Vagina (tissue), 2 donors: ENCODE results near the gene BSCL2. TPM values are rescaled to one million over a fixed set of nuclear protein-coding genes. Genes with fewer than 3 reads are reported as not detected.
"Not testable (repeated sequence)": the region's sequence is repeated elsewhere in the genome, so short reads cannot be mapped to it uniquely, and the experiment has no call there.

Source experiments
- DNase-seq, 2 donors: peaks; one replicate each; pipeline ENCODE4 v3.0.0-alpha.2; 2017; ENCODE audit errors: extremely low spot score in 2 of 2
- H3K27ac ChIP-seq: fragments of 200-600 bp; sonication (generic); one replicate; pipeline ENCODE4 v1.5.1; 2019
- H3K27me3 ChIP-seq: fragments of 200-600 bp; sonication (generic); one replicate; pipeline ENCODE4 v1.5.1; 2019
- H3K36me3 ChIP-seq, 2 donors: fragments of 200-600 bp; sonication (generic); one replicate each; pipeline ENCODE4 v1.5.1; 2017 to 2019
- H3K4me1 ChIP-seq: fragments of 200-600 bp; sonication (generic); one replicate; pipeline ENCODE4 v1.5.1; 2019
- H3K4me3 ChIP-seq, 2 donors: fragments of 200-600 bp; sonication (generic); 1 replicate in 1 of 2; 2 replicates in 1 of 2; pipeline ENCODE4 v1.5.1; 2016 to 2019
- H3K9me3 ChIP-seq: fragments of 200-600 bp; sonication (generic); one replicate; pipeline ENCODE4 v1.5.1; 2019
- CTCF ChIP-seq, 3 experiments: fragments of 450-650 bp in 2 of 3; fragments of 200-600 bp in 1 of 3; sonication (generic) in 1 of 3; IDR thresholded peaks; one replicate each; pipeline ENCODE4 v1.5.1; 2017 to 2019; ENCODE audit warnings: antibody characterized with exemption in 3 of 3, mild to moderate bottlenecking in 2 of 3, moderate library complexity in 2 of 3
- POLR2A ChIP-seq, 2 donors: fragments of 450-650 bp; IDR thresholded peaks; one replicate each; pipeline ENCODE4 v1.6.1; 2017; ENCODE audit warnings: antibody characterized with exemption in 2 of 2, mild to moderate bottlenecking in 2 of 2, moderate library complexity in 2 of 2
- POLR2AphosphoS5 ChIP-seq, 2 donors: sonication (generic); formaldehyde crosslinking; IDR thresholded peaks; one replicate each; pipeline ENCODE4 v1.9.0; 2017; ENCODE audit warnings: antibody characterized with exemption in 2 of 2, mild to moderate bottlenecking in 2 of 2, low read depth in 1 of 2; ENCODE audit not compliant: insufficient read depth in 1 of 2
- intact Hi-C: fragments of 100-400 bp; cut with DNase I; formaldehyde crosslinking; loops from one replicate; pipeline ENCODE4 v1.15.1; 2023
- total RNA-seq: library from RNA; depleted of rRNA; stranded (reverse); fragments of >200 nt; gene quantifications from one replicate; pipeline ENCODE4 v1.2.3, GENCODE V29; 2016

Gene BSCL2
- total RNA-seq, 1 donor from 2014 or later = 74.9 TPM

- Histone ChIP-seq H3K9me3 (no peaks in the 10 kb centered on the region), H3K27me3 (no peaks in the 10 kb centered on the region), H3K4me3 (peak within 1 kb of the TSS; percentile 95 to 98), H3K36me3 (peaks cover 0 to 27% of the 10 kb centered on the region in 2 donors), H3K4me1 (peaks cover 38% of the 10 kb centered on the region), H3K27ac (peak within 1 kb of the TSS; percentile 86)
- intact Hi-C loops = no loop called here
- TF ChIP-seq CTCF (IDR thresholded peaks at IDR 0.05) = no peak
- TF ChIP-seq POLR2AphosphoS5 (IDR thresholded peaks at IDR 0.05; ENCODE audit: insufficient read depth in 1 of 2, low read depth in 1 of 2) = peak; percentile 95 to 96
- peak in 1 of 2 donors; percentile 96 for DNase-seq
These were observed 28.2 kb downstream of the BSCL2 start, which contains the start of gene UBXN1 for GRCh38 chr11:62678770-62679696. UBXN1 (minus strand) TSS chr11:62679073; CDS start chr11:62678923, 150 bp downstream.

- intact Hi-C loops = no loop called here
- Histone ChIP-seq H3K4me3 (peak overlapping the region; percentile 95 to 98), H3K36me3 (peaks cover 0 to 32% of the 10 kb centered on the region in 2 donors), H3K27ac (peak overlapping the region; percentile 86), H3K4me1 (peaks cover 43% of the 10 kb centered on the region), H3K9me3 (no peaks in the 10 kb centered on the region), H3K27me3 (no peaks in the 10 kb centered on the region)
- no peak for TF ChIP-seq CTCF (IDR thresholded peaks at IDR 0.05)
- no peak for TF ChIP-seq POLR2AphosphoS5 (IDR thresholded peaks at IDR 0.05; ENCODE audit: insufficient read depth in 1 of 2, low read depth in 1 of 2)
- no peak for TF ChIP-seq POLR2A (IDR thresholded peaks at IDR 0.05)
- no peak for DNase-seq
These were observed 28.8 kb downstream of the BSCL2 start for GRCh38 chr11:62678433-62678769.

DNA sequence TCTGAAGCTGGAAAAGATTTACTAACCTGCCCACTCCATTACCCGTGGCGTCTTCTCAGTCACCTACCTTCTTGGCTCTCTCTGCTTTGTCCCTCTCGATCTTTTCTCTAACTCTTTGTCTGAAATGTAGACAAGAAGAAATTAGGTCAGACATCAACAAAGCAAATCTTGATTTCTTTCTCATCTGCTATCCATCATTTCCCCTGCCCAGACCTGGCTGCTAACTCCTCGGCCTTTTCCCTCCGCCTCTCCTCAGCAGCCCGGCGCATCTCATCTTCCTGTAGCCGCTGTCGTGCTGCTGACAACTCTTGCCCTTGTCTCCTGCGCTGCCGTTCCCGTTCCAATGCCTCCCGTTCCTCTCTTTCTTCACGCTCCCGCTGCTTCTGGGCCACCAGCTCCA lies 29.5 kb downstream of the BSCL2 start:
- no peaks in the 10 kb centered on the region for H3K27me3 ChIP-seq
- H3K4me1 ChIP-seq = peaks cover 50% of the 10 kb centered on the region
- DNase-seq = no peak
- no peak overlapping the region for H3K27ac ChIP-seq
- TF ChIP-seq CTCF (IDR thresholded peaks at IDR 0.05) (no peak), POLR2A (IDR thresholded peaks at IDR 0.05) (no peak), POLR2AphosphoS5 (IDR thresholded peaks at IDR 0.05; ENCODE audit: insufficient read depth in 1 of 2, low read depth in 1 of 2) (no peak)
- intact Hi-C loops = no loop called here
- H3K4me3 ChIP-seq = peak overlapping the region in 1 of 2 donors; percentile 95
- peaks cover 0 to 32% of the 10 kb centered on the region in 2 donors for H3K36me3 ChIP-seq
- H3K9me3 ChIP-seq = no peaks in the 10 kb centered on the region

GRCh38 chr11:62677156-62677555 lies 30.1 kb downstream of the BSCL2 start:
- intact Hi-C loops = no loop called here
- Histone ChIP-seq H3K4me1 (peaks cover 56% of the 10 kb centered on the region), H3K27me3 (no peaks in the 10 kb centered on the region), H3K36me3 (peaks cover 0 to 32% of the 10 kb centered on the region in 2 donors), H3K27ac (no peak overlapping the region), H3K9me3 (no peaks in the 10 kb centered on the region), H3K4me3 (no peak overlapping the region)
- no peak for DNase-seq
- TF ChIP-seq CTCF (IDR thresholded peaks at IDR 0.05) (no peak), POLR2AphosphoS5 (IDR thresholded peaks at IDR 0.05; ENCODE audit: insufficient read depth in 1 of 2, low read depth in 1 of 2) (no peak), POLR2A (IDR thresholded peaks at IDR 0.05) (no peak)

- no peak overlapping the region for H3K4me3 ChIP-seq
- no peaks in the 10 kb centered on the region for H3K9me3 ChIP-seq
- no peaks in the 10 kb centered on the region for H3K27me3 ChIP-seq
- H3K4me1 ChIP-seq = peaks cover 56% of the 10 kb centered on the region
- H3K36me3 ChIP-seq = peaks cover 0 to 32% of the 10 kb centered on the region in 2 donors
- DNase-seq = no peak
- TF ChIP-seq POLR2A (IDR thresholded peaks at IDR 0.05) = no peak
- no peak for TF ChIP-seq POLR2AphosphoS5 (IDR thresholded peaks at IDR 0.05; ENCODE audit: insufficient read depth in 1 of 2, low read depth in 1 of 2)
- no peak for TF ChIP-seq CTCF (IDR thresholded peaks at IDR 0.05)
- intact Hi-C loops = no loop called here
- H3K27ac ChIP-seq = no peak overlapping the region
These were observed 30.5 kb downstream of the BSCL2 start for GRCh38 chr11:62676698-62677097.

DNA sequence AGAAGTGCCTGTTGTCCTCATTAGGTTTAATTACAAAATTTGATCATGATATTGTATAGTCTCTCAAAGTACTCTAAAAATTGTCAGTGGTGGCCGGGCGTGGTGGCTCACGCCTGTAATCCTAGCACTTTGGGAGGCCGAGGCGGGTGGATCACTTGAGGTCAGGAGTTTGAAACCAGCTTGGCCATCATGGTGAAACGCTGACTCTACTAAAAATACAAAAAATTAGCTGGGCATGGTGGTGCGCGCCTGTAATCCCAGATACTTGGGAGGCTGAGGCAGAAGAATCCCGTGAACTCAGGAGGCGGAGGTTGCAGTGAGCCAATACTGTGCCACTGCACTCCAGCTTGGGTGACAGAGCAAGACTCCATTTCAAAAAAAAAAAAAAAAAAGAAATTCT lies 31.8 kb downstream of the BSCL2 start:
- H3K4me3 ChIP-seq, DNase-seq, intact Hi-C loops, H3K9me3 ChIP-seq, H3K27ac ChIP-seq, H3K27me3 ChIP-seq: not testable (repeated sequence)
- Histone ChIP-seq H3K4me1 (peaks cover 63% of the 10 kb centered on the region), H3K36me3 (peaks cover 0 to 32% of the 10 kb centered on the region in 2 donors)
